HG02973 (cell line): ENCODE measurements around the gene BNIP1.

Experiments
- ATAC-seq: cut with Tn5 transposase; IDR thresholded peaks from one replicate; pipeline ENCODE4 v1.9.1; 2021; ENCODE audit warnings: moderate library complexity; ENCODE audit not compliant: unreplicated experiment

The BNIP1 gene

DNA sequence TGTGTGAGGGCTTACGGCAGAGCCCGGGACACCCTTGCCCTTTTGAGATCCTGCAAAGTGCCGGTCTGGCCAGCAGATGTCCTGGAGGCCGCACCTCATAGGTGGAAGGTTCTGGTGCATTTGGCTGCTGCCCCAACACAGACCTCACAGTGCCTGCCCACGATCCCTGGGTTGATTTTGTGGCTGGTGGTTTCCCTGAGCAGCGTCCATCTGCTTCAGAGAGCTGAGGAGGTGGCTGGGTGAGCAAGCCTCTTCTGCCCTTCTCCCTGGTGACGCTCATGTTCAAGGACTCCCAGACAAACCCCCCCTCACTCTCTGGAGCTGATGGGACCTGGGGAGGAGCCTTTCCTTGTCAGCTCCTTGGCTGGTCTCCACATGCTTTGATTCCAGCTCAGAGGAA is 18.9 kb downstream of the BNIP1 start:
- ATAC-seq, result no peak

DNA sequence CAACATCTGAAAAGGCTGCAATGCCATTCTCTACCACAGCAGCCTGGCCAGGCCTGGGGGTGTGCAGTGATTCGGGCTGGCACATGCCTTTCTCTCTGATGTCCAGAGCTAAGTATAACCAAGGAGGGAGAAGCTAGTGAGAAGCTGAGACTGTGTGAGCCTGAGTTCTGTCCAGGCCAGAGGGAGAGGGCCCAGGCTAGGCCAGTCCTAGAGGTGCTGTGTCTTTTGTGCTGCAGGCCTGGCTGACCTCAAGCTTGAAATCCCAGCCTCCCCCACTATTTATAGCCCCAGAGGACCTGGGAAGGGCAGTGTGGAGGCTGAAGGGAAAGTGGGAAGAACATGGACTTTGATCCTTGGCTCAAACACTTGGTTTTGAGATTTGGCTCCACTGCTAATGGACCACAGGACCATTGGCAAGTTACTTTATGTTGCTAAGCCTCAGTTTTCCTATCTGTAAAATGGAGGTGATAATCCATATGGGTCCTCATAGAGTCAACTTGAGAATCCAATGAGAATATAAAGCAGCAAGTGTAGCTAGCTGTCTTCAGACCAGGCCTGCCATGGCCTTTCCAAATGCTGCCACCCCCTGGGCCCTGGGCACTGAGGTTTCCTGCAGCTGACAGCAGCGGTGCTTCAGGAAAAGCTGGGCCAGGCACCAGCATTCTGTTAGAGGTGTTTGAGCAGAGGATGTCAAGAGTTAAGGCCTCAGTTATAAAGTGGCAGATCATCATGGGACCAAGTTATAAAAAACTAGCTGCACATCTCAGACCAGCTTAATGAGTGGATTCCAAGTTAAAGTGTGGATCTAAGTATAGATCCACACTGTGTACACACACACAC is 21.1 kb downstream of the BNIP1 start:
- no peak for ATAC-seq

DNA sequence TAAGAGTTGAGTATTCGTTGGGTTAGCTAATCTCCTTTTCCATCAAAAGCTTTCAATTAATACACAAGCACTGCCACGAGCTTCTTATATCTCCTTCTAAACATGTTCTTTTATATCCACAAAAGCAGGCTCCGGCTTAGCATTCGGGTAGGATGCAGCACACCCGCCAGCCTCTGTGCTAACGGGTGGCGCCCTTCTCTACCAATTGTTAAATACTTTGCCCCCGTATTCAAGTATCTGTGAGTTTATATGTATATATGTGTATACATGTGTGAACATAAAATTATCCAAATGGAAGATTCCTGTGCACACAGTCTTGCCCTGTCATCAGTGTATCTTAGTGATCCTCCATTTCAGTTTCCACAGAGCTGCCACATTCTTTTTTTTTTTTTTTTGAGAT is 27.8 kb downstream of the BNIP1 start:
- no peak for ATAC-seq

DNA sequence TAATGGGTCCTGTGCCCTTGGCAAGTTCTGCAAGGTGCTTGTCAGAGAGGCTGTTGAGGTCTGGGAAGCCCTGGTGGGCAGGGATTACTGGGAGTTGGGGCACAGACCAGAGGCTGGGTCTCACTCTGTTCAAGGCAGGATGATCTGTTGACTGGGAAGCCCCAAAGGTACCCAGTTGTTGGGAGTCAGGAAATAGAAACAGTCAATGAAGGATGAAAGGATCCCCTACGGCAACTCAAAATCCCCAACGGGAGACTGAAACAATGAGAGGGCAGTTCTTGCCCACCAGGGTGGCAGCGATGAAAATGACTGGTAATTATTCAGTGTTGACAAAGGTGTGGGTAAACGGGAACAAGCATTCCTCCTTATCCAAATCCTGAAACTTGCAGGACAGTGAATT is 31.2 kb downstream of the BNIP1 start:
- no peak for ATAC-seq

DNA sequence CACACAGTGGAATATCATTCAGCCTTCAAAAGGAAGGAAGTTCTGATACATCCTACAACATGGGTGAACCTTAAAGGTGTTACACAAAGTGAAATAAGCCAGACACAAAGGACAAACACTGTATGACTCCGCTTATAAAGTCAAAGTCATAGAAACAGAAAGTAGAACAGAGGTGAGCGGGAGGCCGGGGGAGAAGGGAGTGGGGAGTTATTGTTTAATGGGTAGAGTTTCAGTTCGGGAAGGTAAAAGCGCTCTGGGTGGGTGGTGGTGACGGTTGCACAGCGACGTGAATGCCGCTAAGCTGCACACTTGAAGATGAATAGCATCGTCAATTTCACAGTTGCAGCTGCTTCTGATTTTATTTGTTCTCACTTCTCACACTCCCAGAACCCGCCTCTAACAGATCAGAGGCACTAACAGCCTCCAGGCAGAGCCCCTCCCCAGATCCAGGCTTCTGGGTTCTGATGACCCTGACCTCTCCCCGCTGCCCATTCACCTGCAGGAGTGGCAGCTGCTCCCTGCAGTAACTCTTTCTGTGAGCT is 34.1 kb downstream of the BNIP1 start:
- ATAC-seq, result no peak

DNA sequence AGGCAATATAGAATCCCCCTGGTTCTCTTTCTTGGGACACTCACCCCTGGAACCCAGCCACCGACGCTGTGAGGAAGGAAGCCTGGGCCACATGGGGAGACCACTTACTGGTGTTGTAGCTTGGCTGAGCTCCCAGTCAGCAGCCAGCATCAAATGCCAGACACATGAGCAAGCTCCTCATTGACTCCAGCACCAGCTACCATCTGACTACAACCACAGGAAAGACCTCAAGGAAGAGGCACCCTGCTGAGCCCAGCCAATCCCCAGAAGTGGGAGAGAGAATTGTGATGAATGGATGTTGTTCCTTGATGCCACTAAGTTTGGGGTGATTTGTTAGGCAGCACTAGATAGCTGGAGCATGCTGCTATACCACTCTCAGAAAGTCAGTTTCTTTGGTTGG is 36.0 kb downstream of the BNIP1 start:
- ATAC-seq, result no peak

DNA sequence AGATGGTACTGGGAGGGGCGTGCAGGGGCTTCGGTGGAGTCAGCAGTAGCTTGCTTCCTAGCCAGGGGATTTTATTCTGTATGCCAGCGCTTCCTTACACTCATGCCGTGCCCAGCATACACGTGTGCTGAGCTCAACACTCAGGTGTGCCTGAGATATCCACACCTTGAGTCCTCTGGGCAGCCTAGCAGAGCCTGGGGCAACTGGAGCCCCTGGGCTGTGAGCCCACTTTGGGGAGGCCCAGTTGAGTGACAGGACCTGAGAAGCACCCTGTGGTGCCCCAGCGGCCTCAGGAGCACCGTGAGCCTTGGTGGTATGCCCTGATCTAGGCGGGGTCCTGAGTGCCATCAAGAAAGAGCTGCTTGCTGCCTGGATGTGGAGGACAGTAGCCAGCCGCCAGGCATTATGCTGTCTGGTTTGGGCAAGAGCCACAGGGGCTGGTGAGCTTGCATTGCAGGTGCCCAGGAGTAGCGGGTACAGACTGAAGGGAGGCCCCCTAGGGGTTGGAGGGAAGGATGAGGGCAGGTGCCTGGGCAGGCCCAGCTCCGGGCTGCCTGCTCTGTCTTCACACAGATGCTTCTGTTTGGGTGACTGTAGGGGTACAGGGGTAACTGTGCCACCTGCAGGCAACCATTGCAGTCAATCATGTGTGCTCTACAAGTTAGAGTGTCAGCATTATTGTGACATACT is 42.9 kb downstream of the BNIP1 start:
- ATAC-seq, result no peak

DNA sequence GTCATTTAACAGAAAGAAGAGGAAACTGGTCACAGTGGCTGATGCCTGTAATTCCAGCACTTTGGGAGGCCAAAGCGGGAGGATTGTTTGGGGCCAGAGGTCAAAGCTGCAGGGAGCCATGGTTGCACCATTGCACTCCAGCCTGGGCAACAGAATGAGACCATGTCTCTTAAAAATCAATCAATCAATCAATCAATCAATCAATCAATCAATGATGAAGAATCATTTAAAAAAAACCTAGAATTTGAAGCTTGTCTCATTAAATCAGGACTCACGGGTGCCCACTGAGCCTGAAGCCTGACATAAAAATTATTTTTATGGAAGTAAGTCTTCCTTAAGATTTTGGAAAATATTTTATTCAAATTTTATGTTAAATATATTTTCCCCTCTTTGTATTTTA is 43.9 kb downstream of the BNIP1 start:
- ATAC-seq, result no peak

DNA sequence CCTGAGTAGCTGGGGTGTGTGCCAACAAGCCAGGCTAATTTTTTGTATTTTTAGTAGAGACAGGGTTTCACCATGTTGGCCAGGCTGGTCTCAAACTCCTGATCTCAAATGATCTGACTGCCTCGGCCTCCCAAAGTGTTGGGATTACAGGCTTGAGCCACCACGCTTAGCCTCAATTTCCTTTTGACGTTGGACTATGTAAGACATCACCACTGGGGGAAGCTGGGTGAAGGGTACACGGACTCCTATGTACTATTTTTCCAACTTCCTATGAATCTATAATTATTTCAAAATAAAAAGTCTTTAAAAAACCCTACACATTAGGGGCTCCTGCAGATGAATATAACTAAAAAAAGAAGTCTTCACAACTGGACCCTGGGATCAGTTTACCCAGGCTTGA is 46.7 kb downstream of the BNIP1 start:
- no peak for ATAC-seq

DNA sequence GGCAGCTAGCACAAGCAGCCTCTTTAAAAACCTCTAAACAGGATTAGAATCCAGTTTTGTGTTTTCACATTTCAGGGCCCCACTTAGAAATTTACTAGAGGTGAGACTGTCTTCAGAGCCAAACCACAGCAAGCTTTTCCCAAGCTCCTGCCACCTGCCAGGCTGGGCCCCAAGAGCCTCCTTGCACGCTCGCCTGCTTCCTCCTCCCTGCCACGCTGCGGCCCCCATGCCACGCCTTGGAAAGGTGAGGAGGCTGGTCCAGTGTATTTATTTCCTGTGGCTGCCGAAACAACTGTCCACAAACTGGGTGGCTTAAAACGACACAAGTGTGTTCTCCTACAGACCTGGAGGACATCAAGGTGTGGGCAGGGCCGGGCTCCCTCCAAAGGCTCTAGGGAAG is 47.2 kb downstream of the BNIP1 start:
- no peak for ATAC-seq

DNA sequence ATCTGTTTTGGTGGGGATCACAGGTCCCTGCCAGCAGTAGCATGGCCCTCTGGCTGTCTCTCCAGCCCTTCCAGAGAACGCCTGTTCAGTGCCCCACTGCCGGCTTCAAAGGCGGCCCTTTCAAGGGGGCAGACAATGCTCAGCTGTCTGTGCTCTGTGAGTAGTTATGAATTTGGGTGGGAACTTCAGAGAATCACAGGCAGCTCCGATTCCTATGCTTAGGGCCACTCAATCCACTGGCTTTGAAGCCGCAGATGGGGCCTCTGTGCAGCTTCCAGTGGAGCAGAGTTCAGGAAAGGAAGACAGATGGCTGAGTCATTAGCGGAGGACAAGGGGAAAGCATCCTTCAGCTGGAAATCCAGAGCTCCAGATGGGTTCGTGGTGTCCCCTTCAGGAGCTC is 48.2 kb downstream of the BNIP1 start:
- ATAC-seq, result no peak

DNA sequence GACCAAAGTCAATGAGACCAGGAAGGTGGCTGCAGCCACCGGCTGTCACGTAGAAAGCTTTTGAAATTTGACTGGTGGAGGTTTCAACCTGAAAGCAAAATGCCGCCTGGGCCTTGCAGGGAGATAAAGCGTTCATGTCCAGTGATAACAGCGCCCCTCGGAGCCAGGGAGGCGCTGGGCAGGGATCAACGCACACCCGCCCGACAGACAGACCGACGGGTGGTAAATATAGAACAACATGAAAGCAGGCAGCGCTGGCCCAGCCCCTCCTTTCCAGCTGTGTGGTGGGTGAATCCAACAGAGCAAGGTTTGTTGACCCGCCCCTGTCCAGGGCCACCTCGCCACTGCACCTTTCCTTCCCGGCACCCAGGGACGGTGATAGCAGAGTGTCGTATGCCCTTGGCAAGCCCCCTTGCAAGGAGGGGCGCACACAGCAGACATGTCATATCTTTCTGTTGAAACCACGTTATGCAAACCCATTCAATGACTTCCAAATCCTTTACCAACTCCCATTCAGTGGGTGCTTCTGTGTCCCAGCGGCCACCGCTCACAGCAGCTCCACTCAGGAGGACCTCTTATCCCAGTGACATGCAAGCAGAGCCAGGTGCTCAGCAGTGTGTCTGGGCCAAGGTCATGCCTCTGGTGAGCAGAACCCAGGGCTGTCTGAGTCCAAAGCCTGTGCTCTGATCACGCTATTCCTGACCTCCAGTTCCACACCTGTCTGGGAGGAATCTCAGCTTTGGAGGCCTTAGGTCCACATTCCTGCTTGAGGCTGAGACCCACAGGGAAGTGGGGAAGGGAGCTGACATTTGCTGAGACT is 52.0 kb downstream of the BNIP1 start:
- ATAC-seq, result no peak

DNA sequence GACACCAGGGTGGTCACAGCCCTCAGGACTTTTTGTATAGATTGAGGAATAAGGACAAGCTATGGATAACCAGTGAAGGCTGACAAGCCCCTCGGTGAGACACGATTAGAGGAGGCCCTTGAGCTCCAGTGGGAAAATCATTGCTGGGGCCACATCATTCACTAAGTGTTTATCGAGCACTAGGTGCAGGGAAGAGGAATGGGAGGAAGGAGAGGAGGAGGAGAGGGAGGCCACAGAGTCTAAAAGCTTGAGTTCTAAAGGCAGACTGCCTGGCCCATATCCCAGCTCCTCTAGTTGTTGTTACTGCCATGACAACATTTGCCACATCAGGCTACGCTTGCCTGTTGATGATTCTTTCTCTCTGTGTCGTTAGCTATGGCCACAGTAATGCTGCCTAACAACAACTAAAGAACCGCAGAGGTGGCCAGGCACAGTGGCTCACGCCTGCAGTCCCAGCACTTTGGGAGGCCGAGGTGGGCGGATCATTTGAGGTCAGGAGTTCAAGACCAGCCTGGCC is 53.1 kb downstream of the BNIP1 start:
- ATAC-seq, result no peak

DNA sequence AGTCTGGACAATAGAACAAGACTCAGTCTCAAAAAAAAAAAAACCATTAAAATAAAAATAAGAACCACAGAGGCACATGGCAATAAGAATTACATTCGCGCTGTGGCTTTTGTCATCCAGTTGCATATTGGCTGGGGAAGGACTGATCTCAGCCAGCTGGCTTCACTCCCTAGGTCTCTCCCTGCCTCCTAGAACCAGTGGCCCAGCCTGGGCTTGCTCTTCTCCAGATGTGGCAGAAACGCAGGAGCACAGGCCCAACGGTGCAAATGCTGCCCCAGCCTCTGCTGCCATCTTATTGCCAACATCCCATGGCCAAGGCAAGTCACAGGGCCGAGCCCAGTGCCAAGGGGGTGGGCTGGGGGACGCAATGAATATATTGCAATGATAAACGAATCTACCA is 53.7 kb downstream of the BNIP1 start:
- ATAC-seq, result no peak

DNA sequence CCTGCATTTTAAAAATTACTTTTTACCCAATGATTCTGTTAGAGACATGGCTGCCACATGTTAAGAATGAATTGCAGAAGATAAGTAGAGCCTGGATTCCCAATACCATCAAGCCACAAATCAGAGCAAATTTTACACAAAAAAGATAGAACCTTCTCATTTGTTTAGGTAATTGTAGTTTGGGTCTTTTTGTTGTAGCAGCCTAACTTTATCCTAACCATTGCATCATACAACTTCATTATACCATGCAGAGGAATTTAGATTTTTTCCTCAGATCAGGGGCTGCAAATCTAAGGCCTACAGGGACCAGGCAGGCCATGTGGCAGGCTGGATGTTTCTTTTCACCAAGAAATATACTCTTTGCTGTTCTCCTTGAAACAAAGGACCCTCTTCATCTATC is 56.0 kb downstream of the BNIP1 start:
- ATAC-seq, result no peak

DNA sequence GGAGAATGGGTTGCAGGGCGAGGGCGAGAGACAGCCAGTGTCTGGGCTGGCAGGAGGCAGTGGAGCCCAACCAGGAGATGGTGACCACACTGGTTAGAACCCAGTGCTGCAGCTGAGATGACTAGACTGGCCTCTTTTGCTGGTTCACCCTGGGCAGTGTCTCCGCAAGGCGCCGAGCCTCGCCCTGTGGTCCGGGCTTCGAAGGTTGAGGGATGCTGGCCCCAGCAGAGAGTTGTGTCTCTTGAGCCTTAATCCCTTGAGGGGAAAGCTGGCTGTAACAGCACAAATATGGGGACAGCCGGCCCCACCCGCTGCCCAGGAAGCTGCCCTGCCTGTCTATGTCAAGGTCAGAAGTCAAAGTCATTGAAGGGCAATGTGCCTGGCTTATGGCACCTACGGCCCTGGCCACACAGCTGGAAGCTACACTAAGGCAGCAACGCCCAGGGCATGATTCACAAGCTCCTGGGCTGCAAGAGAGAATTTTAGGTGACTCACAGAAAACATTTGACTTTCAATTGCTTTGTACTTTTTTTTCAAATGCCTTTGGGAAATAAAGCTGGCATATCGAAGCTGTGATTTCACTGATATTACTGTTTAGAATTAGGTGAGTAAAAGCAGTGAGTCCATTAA is 57.4 kb downstream of the BNIP1 start:
- ATAC-seq, result no peak

DNA sequence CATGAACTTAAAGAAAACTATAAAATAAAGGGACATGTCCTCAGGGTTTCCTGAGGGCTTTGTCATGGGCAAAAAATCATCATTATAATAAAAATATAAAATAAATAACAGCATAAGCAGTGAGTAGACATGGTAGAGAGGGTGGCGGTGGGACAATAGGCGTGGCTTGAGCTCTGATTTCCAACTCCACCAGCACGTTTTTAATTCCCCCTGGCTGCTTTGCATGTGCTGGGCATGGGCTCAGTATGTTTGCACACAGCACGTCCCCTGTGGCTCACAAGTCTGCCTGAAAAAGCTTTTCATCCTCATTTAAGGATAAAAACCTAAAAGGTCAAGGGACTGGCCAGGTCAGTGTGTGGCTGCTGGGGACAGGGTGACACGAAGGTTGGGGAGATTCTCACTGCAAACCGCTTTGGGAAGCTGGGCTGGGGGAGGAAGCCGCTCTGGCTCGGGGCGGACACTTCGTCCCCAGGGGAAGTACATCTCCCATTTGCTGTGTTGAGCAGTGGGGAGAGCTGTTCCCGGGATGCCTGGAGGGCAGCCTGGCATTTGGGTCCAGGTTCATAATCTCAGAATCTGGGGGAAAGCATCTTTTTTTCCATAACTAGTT is 58.0 kb downstream of the BNIP1 start:
- ATAC-seq, result no peak

DNA sequence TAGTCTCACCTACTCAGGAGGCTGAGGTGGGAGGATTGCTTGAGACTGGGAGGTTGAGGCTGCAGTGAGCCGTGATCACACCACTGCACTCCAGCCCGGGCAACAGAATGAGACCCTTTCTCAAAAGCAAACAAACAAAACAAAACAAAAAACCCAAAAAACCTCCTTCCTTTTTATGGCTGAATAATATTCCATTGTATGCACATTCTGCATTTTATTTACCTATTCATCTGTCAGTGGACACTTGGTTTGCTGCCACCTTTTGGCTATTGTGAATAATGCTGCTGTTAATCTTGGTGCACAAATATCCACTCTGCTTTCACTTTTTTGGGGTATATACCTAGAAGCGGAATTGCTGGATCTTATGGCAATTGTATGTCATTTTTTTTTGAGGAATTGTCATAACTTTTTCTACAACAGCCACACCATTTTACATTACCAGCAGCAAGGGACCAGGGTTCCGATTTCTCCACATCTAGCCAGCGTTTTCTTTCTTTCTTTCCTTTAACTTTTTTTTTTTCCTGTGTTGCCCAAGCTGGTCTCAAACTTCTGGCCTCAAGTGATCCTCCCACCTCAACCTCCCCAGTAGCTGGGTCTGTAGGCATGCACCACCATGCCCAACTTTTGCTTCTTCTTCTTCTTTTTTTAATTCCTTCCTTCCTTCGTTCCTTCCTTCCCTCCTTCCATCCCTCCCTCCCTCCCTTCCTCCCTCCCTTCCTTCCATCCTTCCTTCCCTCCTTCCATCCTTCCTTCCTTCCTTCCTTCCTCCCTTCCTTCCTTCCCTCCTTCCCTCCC is 60.1 kb downstream of the BNIP1 start:
- ATAC-seq, result no peak

DNA sequence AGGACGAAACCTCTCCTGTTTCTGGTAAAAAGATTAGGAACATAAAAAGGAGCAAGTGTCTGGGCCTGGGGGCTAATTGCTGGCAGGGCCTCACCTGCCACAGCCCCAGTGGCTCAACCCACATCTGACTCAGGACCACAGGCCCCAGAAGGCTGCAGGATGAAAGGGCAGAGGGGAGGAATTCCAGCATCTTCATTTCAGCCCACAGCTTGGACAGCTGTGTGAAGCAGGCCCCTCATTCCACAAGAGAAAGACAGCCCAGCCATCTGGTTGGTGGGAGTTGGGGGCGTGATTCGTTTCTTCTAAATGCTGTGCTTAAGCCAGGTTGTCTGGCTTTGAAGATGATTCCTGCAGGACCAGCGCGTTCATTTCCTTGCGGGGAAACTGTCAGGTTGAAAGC is 61.6 kb downstream of the BNIP1 start:
- no peak for ATAC-seq

DNA sequence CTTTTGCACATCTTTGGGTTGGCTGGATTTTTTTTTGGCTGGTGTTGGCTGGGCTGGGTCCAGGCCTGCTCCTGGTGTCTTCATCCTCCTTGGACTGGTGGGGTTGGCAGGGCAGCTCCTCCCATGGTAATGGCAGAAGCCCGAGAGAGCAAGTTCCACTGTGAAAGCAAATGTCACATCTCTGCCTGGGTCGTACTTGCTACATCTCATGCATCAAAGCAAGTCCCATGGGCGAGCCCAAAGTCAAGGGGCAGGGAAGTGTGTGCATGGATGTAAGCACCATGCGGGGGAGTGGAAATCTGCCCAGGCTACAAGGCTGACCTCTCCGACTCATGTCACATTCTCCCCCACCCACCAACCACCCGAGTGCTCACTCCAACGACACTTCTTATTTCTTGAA is 64.0 kb downstream of the BNIP1 start:
- no peak for ATAC-seq
